Heart right ventricle (tissue), 16 donors: ENCODE measurements around the gene FOXN3. TPM values are rescaled to one million over a fixed set of nuclear protein-coding genes. Genes with fewer than 3 reads are reported as not detected.

Source experiments
- ATAC-seq, 8 donors: fragments of 200-7000 bp; cut with Tn5 transposase; one replicate each; pipeline ENCODE4 v1.9.1; 2020; ENCODE audit warnings: mild to moderate bottlenecking in 8 of 8, moderate library complexity in 8 of 8, moderate number of reproducible peaks in 1 of 8
- DNase-seq, 2 donors: peaks; one replicate each; pipeline ENCODE4 v3.0.0-alpha.2; 2020
- H3K27ac ChIP-seq, 10 donors: fragments of 200-600 bp; sonication (generic) in 2 of 10; one replicate each; pipeline versions ENCODE4 v1.5.0 to v1.8.0; 2020 to 2022; ENCODE audit warnings: mild to moderate bottlenecking in 3 of 10
- H3K27me3 ChIP-seq, 7 donors: fragments of 200-600 bp; one replicate each; pipeline ENCODE4 v1.8.0; 2021 to 2022; ENCODE audit warnings: mild to moderate bottlenecking in 2 of 7
- H3K36me3 ChIP-seq, 9 donors: fragments of 200-600 bp; sonication (generic) in 1 of 9; one replicate each; pipeline versions ENCODE4 v1.5.0 to v1.8.0; 2020 to 2022; ENCODE audit warnings: mild to moderate bottlenecking in 2 of 9
- H3K4me1 ChIP-seq, 9 donors: fragments of 200-600 bp; sonication (generic) in 1 of 9; one replicate each; pipeline versions ENCODE4 v1.5.0 to v1.8.0; 2020 to 2022; ENCODE audit warnings: mild to moderate bottlenecking in 4 of 9
- H3K4me3 ChIP-seq, 10 donors: fragments of 200-600 bp; sonication (generic) in 2 of 10; one replicate each; pipeline versions ENCODE4 v1.5.0 to v1.8.0; 2020 to 2022; ENCODE audit warnings: mild to moderate bottlenecking in 7 of 10, moderate library complexity in 2 of 10
- H3K9me3 ChIP-seq, 11 donors: fragments of 200-600 bp in 10 of 11; sonication (generic) in 2 of 11; one replicate each; pipeline versions ENCODE4 v1.5.0 to v1.8.0; 2013 to 2022; ENCODE audit warnings: mild to moderate bottlenecking in 2 of 11, control low read depth in 1 of 11, moderate library complexity in 1 of 11
- CTCF ChIP-seq, 9 donors: fragments of 200-600 bp; sonication (generic) in 2 of 9; IDR thresholded peaks; one replicate each; pipeline versions ENCODE4 v1.5.0 to v1.8.0; 2021 to 2022; ENCODE audit warnings: antibody characterized with exemption in 9 of 9, mild to moderate bottlenecking in 5 of 9, moderate library complexity in 1 of 9
- WGBS, 2 donors: extraction: QIAGEN DNeasy Blood & Tissue Kit; methylation state at CpG; one replicate each; pipeline ENCODE4 v1.1.7; 2013; ENCODE audit warnings: inconsistent platforms in 1 of 2; 5-methylcytosine and 5-hydroxymethylcytosine counted together
- intact Hi-C, 10 donors: fragments of 100-400 bp; cut with DNase I; formaldehyde crosslinking; loops; one replicate each; pipeline versions ENCODE4 v1.11.1 to v1.14.2; 2022
- polyA plus RNA-seq, 2 donors: library from polyadenylated mRNA; stranded (reverse); fragments of 200-250 nt; gene quantifications; one replicate each; pipeline ENCODE4 v1.2.3, GENCODE V29; 2013
- total RNA-seq, 10 donors: library from RNA; stranded (reverse); fragmentation: NEBNext Ultra II Directional in 3 of 10; extraction: Animal tissue kit (Norgen Biotek cat#: 25700) in 3 of 10; gene quantifications; one replicate each; pipeline versions ENCODE4 v1.2.1 to v1.2.4, GENCODE V29; 2021 to 2023
- donor health status: Arrhythmogenic right ventricular cardiomyopathy.
- donor health status: ischemic (EF 13 %, LVEDD 7.1; RV severe dilation, severe dysfunction).
- donor health status: healthy with polysubstance abuse.
- donor health status: DM: no; HTN: yes; CAD: no.
- donor health status: DM: no; HTN: no; CAD: no.
- donor health status: ischemic (EF 25% LVEDD 6.9; RV normal size, moderate dysfunction).
- donor health status: ischemic (EF 25% LVEDD 5.7; RV mildly dilated, moderate dysfunction).
- donor health status: healthy.
- donor health status: DM: yes; HTN: yes; CAD: no.
- donor health status: Ischemic cardiomyopathy.
- donor health status: ischemic (EF 35%, LVEDD 5.7; RV mildly dilated, moderate dysfunction).
- donor health status: nonischemic (EF 11% LVEDD 7.7; RV severe dilation, severe dysfunction).
- donor health status: DM: yes; HTN: yes; CAD: no.
- donor health status: PGD.
- donor health status: ischemic (EF 29% LVEDD 5.4; RV normal size, mild dysfunction).
- donor health status: nonischemic (EF 23%, LVEDD 6.1; RV moderate dilation, normal function).

Gene FOXN3
- total and polyA plus RNA-seq, 12 donors: 13.0 to 150 (median 107) TPM

- H3K36me3 ChIP-seq: no peaks in the 10 kb centered on the region
- H3K27ac ChIP-seq: no peak overlapping the region
- H3K9me3 ChIP-seq: peaks cover 0 to 18% (median 3%) of the 10 kb centered on the region in 11 donors
- no peaks in the 10 kb centered on the region for H3K27me3 ChIP-seq
- H3K4me1 ChIP-seq: peaks cover 0 to 6% (median 0%) of the 10 kb centered on the region in 9 donors
- DNase-seq: no peak
- ATAC-seq: no peak
- intact Hi-C loops: no loop called here
- no peak for TF ChIP-seq CTCF (IDR thresholded peaks at IDR 0.05)
- WGBS, 2 donors: 71 to 75% methylated on average over 14 of the region's 14 CpGs
- H3K4me3 ChIP-seq: no peak overlapping the region
Measured at GRCh38 chr14:89139404-89140247, 277.4 kb downstream of the FOXN3 start.

- ATAC-seq (no peak), DNase-seq (no peak)
- Histone ChIP-seq H3K4me3 (no peak overlapping the region), H3K27ac (no peak overlapping the region), H3K27me3 (no peaks in the 10 kb centered on the region), H3K4me1 (peaks cover 0 to 6% (median 0%) of the 10 kb centered on the region in 9 donors), H3K9me3 (peaks cover 0 to 18% (median 3%) of the 10 kb centered on the region in 11 donors), H3K36me3 (no peaks in the 10 kb centered on the region)
- WGBS, 2 donors: 87 to 88% methylated on average over 7 of the region's 7 CpGs
- no peak for TF ChIP-seq CTCF (IDR thresholded peaks at IDR 0.05)
- intact Hi-C loops: no loop called here
Measured at GRCh38 chr14:89138846-89139245, 278.2 kb downstream of the FOXN3 start.

GRCh38 chr14:89137526-89138163, 279.4 kb downstream of the FOXN3 start:
- H3K36me3 ChIP-seq: no peaks in the 10 kb centered on the region
- peak in 1 of 8 donors; percentile 63 for ATAC-seq
- WGBS, 2 donors: 80 to 88% methylated on average over 7 of the region's 7 CpGs
- TF ChIP-seq CTCF (IDR thresholded peaks at IDR 0.05): no peak
- H3K27ac ChIP-seq: no peak overlapping the region
- peaks cover 0 to 18% (median 3%) of the 10 kb centered on the region in 11 donors for H3K9me3 ChIP-seq
- peak in 1 of 2 donors; percentile 32 for DNase-seq
- peaks cover 0 to 6% (median 0%) of the 10 kb centered on the region in 9 donors for H3K4me1 ChIP-seq
- no peak overlapping the region for H3K4me3 ChIP-seq
- H3K27me3 ChIP-seq: no peaks in the 10 kb centered on the region
- intact Hi-C loops: no loop called here

- TF ChIP-seq CTCF (IDR thresholded peaks at IDR 0.05): no peak
- 81 to 86% methylated on average over 3 of the region's 3 CpGs for WGBS, 2 donors
Measured at GRCh38 chr14:89136587-89136986, 280.4 kb downstream of the FOXN3 start.

More at GRCh38 chr14:89136587-89136986, 280.4 kb downstream of the FOXN3 start:
- peaks cover 0 to 18% (median 3%) of the 10 kb centered on the region in 11 donors for H3K9me3 ChIP-seq
- intact Hi-C loops: no loop called here
- H3K27me3 ChIP-seq: no peaks in the 10 kb centered on the region
- DNase-seq (no peak), ATAC-seq (no peak)
- peaks cover 0 to 6% (median 0%) of the 10 kb centered on the region in 9 donors for H3K4me1 ChIP-seq
- no peak overlapping the region for H3K4me3 ChIP-seq
- H3K36me3 ChIP-seq: no peaks in the 10 kb centered on the region
- H3K27ac ChIP-seq: no peak overlapping the region
